ENCODE measurements around the gene SLC46A1.

GRCh38 chr17:28388106-28388505 is 17.9 kb downstream of the SLC46A1 start:
- TF ChIP-seq CTCF (IDR thresholded peaks at IDR 0.05; ENCODE audit: insufficient read depth, low read length, poor library complexity, severe bottlenecking): no peak
- no peak for TF ChIP-seq EZH2phosphoT487 (conservative IDR thresholded peaks at IDR 0.05; ENCODE audit: low read length)
